Measurements from ENCODE around the gene ANXA2R. TPM values are rescaled to one million over a fixed set of nuclear protein-coding genes. Genes with fewer than 3 reads are reported as not detected.

ANXA2R gene
- total and polyA plus RNA-seq, 4 donors = 0.49 to 2.0 (median 0.71) TPM

- H3K4me1 ChIP-seq (ENCODE audit: control insufficient read depth in 4 of 4, insufficient read depth in 4 of 4, low read length in 3 of 4) = peaks cover 2 to 27% (median 17%) of the 10 kb centered on the region in 4 donors
- WGBS = 2% methylated on average over 18 of the region's 18 CpGs
- DNase-seq (ENCODE audit: low spot score) = no peak
- no peaks in the 10 kb centered on the region for H3K27me3 ChIP-seq (ENCODE audit: control insufficient read depth in 4 of 4, insufficient read depth in 4 of 4, low read length in 3 of 4)
- TF ChIP-seq YY1 (IDR thresholded peaks at IDR 0.05) (peak; percentile 70), FOXA1 (IDR thresholded peaks at IDR 0.05) (no peak), TAF1 (conservative IDR thresholded peaks at IDR 0.05) (no peak), HNF4A (conservative IDR thresholded peaks at IDR 0.05) (no peak), GABPA (IDR thresholded peaks at IDR 0.05 in 1 of 2, conservative IDR thresholded peaks at IDR 0.05 in 1 of 2) (no peak), NR2F2 (IDR thresholded peaks at IDR 0.05) (no peak)
- H3K36me3 ChIP-seq (ENCODE audit: control insufficient read depth in 4 of 4, insufficient read depth in 3 of 4, low read depth in 1 of 4, low read length in 3 of 4) = peaks cover 0 to 2% (median 1%) of the 10 kb centered on the region in 4 donors
- no peaks in the 10 kb centered on the region for H3K9me3 ChIP-seq (ENCODE audit: control insufficient read depth in 4 of 4, low read length in 3 of 4)
- peak overlapping the region; percentile 74 to 91 (median 82) for H3K4me3 ChIP-seq (ENCODE audit: low read depth in 1 of 3, low read length in 3 of 3)
- H3K9ac ChIP-seq (ENCODE audit: low read depth in 1 of 2, low read length in 2 of 2) = peak overlapping the region; percentile 98 to 100
- H3K27ac ChIP-seq (ENCODE audit: low read depth in 1 of 2, low read length in 2 of 2) = peak overlapping the region; percentile 95 to 98
Observed at GRCh38 chr5:43065387-43065947, 25.3 kb upstream of the ANXA2R start.

- H3K9ac ChIP-seq (ENCODE audit: low read depth in 1 of 2, low read length in 2 of 2) = no peak overlapping the region
- TF ChIP-seq TAF1 (conservative IDR thresholded peaks at IDR 0.05) (no peak), MAX (IDR thresholded peaks at IDR 0.05) (no peak), REST (IDR thresholded peaks at IDR 0.05) (no peak), JUND (IDR thresholded peaks at IDR 0.05) (no peak), FOXA1 (IDR thresholded peaks at IDR 0.05) (no peak), ZBTB33 (IDR thresholded peaks at IDR 0.05) (no peak), HNF4G (IDR thresholded peaks at IDR 0.05) (no peak), ATF3 (IDR thresholded peaks at IDR 0.05) (no peak), SP1 (IDR thresholded peaks at IDR 0.05) (no peak)
- H3K27ac ChIP-seq (ENCODE audit: low read depth in 1 of 2, low read length in 2 of 2) = no peak overlapping the region
- no peak overlapping the region for H3K4me3 ChIP-seq (ENCODE audit: low read depth in 1 of 3, low read length in 3 of 3)
- no peaks in the 10 kb centered on the region for H3K9me3 ChIP-seq (ENCODE audit: control insufficient read depth in 4 of 4, low read length in 3 of 4)
- H3K27me3 ChIP-seq (ENCODE audit: control insufficient read depth in 4 of 4, insufficient read depth in 4 of 4, low read length in 3 of 4) = no peaks in the 10 kb centered on the region
- no peak for DNase-seq (ENCODE audit: low spot score)
- no peaks in the 10 kb centered on the region for H3K36me3 ChIP-seq (ENCODE audit: control insufficient read depth in 4 of 4, insufficient read depth in 3 of 4, low read depth in 1 of 4, low read length in 3 of 4)
- peaks cover 2 to 24% (median 15%) of the 10 kb centered on the region in 4 donors for H3K4me1 ChIP-seq (ENCODE audit: control insufficient read depth in 4 of 4, insufficient read depth in 4 of 4, low read length in 3 of 4)
- 85% methylated on average over 12 of the region's 12 CpGs for WGBS
Observed at GRCh38 chr5:43063721-43064171, 23.6 kb upstream of the ANXA2R start.

Data from liver (tissue), 9 donors.